GM19455 (cell line): ENCODE results near the gene VIM.
"Not testable (repeated sequence)": the region's sequence is repeated elsewhere in the genome, so short reads cannot be mapped to it uniquely, and the experiment has no call there.

Source experiments
- ATAC-seq: cut with Tn5 transposase; IDR thresholded peaks from one replicate; pipeline ENCODE4 v1.9.1; 2021; ENCODE audit not compliant: unreplicated experiment

Gene VIM

DNA sequence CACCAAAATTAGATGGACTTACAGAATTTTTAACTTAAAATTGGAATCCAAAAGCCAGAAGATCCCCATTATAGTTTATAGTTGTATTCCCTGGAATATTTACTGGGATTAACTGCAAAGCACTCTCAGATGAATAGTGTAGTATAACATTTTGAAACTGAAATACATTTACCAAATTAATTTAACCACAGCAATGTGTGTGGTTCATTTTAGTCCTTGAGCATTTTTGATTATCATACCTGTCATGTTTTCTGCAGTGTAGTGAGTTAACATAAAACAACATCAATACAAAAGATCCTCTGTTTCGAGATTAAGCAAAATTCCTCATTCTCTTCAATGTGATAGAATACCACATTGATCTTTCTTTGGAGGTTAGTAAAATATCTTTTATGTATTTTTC lies 3.7 kb downstream of the VIM start:
- ATAC-seq, result no peak

GRCh38 chr10:17232276-17232960 lies 4.4 kb downstream of the VIM start:
- ATAC-seq, result no peak

- ATAC-seq, result no peak
These were observed 5.4 kb downstream of the VIM start for GRCh38 chr10:17233286-17233991.

DNA sequence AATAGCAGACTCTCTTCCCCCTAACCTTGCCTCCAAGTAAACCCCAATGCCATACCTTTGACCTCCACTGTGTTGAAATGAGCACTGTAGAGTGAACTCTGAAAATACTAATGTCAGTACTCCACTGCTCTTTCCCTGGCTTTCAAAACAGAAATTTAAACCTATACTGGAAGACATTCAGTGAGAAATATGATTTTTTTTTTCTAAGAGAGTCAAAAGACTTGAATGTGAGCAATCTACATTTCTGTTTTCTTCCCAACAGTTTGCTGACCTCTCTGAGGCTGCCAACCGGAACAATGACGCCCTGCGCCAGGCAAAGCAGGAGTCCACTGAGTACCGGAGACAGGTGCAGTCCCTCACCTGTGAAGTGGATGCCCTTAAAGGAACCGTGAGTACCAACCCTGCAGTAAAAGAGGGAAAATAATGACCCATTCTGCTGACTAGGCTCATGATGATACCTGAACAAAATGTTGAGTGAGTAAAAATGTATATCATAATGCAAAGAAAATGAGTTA lies 6.4 kb downstream of the VIM start:
- no peak for ATAC-seq

GRCh38 chr10:17235136-17235535 lies 7.1 kb downstream of the VIM start:
- no peak for ATAC-seq

GRCh38 chr10:17236468-17237148 lies 8.6 kb downstream of the VIM start:
- ATAC-seq, result no peak

DNA sequence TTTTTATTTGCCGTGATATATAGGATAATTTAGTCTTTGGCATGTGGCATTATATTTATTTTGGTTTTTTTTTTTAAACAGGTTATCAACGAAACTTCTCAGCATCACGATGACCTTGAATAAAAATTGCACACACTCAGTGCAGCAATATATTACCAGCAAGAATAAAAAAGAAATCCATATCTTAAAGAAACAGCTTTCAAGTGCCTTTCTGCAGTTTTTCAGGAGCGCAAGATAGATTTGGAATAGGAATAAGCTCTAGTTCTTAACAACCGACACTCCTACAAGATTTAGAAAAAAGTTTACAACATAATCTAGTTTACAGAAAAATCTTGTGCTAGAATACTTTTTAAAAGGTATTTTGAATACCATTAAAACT lies 9.1 kb downstream of the VIM start:
- ATAC-seq, result no peak

DNA sequence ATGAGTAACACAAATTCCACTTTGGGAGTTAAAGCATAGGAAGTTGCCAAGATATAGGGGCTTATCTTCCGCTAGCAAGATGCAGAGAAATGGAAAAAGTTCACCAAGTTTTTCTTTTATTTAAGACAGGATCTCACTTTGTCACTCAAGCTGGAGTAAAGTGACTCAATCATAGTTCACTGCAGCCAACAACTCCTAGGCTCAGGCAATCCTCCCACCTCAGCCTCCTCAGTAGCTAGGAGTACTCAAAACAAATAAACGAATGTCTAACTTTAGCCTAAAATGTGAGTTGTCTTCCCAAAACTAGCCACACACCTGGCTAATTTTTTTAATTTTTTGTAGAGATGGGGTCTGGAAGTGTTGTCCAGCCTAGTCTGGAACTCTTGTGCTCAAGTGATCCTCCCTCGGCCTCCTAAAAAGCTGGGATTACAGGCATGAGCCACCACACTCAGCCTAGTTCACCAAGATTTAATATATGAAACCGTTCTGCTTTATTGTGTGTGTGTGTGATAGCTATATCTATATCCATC lies 9.9 kb downstream of the VIM start:
- ATAC-seq, result no peak

DNA sequence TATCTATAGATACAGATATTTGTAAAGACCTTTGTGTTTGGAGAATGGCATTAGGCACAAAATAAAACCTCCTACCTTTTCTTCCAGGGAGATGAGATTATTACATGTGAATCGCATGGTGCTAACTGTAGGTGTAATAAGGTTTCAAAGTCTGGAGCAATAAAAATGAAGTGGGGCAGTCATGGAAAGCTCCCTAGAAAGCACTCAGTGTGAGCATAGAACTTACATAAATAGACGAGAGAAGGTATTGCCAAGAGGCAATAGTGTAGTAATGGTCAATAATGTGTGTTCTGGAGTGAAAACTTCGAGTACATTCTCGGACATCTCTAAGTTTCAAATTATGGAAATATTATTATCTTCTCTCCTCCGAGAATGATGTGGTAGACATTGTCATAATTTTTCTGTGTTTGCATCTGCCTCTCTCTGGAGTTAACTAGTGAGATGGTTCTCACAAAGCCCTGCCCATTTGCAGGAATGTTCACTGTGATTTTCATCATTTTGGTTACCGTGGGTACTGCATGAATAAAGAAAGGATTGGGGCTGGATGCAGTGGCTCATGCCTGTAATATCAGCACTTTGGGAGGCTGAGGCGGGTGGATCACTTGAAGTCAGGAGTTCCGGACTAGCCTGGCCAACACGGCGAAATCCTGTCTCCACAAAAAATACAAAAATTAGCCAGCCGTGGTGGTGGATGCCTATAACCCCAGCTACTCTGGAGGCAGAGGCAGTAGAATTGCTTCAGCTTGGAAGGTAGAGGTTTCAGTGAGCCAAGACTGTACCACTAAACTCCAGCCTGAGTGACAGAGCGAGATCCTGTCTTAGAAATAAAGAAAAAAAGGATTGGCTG lies 10.6 kb downstream of the VIM start:
- no peak for ATAC-seq

DNA sequence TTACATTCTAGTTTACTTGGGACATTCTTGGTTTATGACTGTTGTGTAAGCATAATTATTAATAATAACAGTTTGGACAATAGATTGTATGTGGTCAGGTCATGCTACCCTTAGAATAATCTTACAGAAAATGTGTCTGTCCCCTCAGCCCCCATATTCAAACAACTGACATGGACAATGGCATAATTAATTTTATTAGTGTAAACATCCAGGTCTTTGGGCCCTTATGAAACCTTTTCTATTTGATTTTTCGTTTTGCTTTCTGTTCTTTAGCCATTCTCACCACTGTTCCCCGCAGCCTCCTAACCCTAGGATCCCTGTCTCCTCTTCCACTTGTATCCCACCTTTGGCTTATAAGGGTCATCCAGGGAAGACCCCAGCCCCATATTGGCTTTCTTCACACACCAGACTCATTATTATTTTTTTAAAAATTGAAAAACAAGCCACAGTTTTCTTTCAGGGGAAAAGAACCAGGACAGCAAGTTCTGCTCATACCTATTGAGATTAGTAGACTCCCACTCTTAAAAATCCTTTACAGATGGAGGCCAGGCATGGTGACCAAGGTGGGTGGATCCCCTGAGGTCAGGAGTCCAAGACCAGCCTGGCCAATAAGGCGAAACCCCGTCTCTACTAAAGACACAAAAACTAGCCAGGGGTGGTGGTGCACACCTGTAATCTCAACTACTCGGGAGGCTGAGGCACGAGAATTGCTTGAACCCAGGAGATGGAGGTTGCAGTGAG lies 11.5 kb downstream of the VIM start:
- ATAC-seq, result no peak

DNA sequence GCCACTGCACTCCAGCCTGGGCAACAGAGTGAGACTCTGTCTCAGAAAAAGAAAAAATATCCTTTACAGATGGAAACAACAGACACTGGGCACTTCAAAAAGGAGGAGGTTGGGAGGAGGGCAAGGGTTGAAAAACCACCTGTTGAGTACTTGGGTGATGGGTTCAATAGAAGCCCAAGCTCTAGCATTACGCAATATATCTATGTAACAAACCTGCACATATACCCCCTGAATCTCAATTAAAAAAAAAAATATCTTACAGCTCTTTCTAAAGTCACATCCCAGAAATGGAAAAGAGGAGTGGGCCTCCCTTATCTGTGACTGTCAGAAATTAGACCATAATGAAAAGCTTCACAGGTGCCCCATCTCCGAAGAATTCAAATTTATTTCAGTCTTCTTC lies 12.1 kb downstream of the VIM start:
- ATAC-seq, result no peak

DNA sequence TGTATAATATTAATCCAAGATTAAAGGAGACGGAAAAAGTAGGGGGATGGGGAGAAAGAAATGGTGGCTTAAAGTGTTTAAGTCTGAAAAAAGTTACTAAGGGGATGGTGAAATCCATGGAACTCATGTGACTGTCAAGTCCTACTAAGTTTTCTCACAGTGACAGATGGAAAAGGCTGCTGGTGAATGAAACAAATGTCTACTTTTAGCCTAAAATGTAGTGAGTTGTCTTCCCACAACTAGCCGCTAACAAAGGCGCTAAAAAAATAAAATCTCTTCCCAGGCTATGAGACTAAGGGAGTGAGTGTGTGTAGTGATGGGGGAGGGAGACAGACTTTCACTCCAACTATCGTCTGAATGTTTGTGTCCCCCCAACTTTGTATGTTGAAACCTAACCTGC lies 12.6 kb downstream of the VIM start:
- no peak for ATAC-seq

- no peak for ATAC-seq
These were observed 13.7 kb downstream of the VIM start for GRCh38 chr10:17241611-17242333.

- ATAC-seq, result no peak
These were observed 16.8 kb downstream of the VIM start for GRCh38 chr10:17244700-17245365.

GRCh38 chr10:17247210-17247609 lies 19.2 kb downstream of the VIM start:
- ATAC-seq, result no peak

DNA sequence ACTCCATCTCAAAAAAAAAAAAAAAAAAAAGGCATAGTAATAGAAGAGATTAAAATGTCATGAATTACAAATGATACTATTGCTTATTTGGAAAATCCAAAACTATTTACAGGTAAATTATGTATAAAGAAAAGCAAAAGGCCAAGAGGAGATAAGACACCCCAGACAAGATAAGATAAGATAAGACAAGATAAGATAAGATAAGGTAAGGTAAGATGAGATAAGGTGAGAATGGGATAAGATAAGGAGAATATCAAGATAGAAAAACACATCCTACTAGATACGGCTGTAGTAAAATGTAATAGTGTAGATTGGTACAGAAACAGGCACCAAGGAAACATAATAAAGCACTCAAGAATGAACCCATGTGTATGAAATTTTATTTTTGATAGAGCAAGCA lies 20.9 kb downstream of the VIM start:
- ATAC-seq, result no peak

DNA sequence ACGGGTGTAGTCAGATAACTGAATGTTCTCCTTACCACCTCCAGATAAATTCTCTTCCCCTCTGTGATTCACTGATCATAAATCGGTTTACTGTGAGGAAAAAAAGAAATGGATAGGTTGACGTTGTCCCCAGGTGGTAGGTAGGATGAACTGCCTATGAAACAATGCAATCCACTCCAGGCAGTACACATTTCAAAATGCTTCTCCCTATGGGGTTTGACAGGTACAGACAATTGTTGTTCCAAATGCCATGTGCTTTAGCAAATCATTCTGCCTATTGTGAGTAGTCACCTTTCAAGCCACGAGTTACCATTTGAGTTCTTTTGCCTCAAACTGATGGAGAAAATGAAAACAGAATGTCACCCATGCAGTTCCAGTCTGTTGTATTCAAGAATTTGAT lies 21.8 kb downstream of the VIM start:
- ATAC-seq, result no peak

DNA sequence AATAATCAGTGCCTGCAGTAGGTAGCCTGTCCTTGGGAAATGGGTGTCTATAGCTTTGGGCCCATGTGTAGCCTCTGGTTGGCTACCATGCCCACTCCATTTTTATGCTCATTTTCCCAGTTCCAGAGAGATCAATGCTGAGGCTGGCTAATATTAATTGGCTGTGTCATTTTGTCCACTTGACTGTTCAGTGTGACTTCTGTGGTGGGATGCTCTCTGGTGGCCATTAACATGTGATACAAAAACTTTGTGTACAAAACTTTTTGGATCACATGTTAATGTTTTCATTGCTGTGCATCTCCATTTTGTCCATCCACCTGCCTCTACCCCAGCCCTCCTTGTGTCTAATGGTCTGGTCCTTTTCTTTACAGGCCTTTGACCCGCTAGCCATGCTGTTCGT lies 22.7 kb downstream of the VIM start:
- no peak for ATAC-seq

GRCh38 chr10:17254543-17255050 lies 26.6 kb downstream of the VIM start:
- ATAC-seq, result not testable (repeated sequence)
